ENCODE results near the gene TSPYL6. TPM values are rescaled to one million over a fixed set of nuclear protein-coding genes. Genes with fewer than 3 reads are reported as not detected.

The TSPYL6 gene
- total RNA-seq, 4 donors from 2014 or later, result 0.32 TPM; not detected in 3

- DNase-seq (ENCODE audit: low spot score), result no peak
- ATAC-seq (ENCODE audit: low FRiP score), result no peak
- TF ChIP-seq, protein P1, sequence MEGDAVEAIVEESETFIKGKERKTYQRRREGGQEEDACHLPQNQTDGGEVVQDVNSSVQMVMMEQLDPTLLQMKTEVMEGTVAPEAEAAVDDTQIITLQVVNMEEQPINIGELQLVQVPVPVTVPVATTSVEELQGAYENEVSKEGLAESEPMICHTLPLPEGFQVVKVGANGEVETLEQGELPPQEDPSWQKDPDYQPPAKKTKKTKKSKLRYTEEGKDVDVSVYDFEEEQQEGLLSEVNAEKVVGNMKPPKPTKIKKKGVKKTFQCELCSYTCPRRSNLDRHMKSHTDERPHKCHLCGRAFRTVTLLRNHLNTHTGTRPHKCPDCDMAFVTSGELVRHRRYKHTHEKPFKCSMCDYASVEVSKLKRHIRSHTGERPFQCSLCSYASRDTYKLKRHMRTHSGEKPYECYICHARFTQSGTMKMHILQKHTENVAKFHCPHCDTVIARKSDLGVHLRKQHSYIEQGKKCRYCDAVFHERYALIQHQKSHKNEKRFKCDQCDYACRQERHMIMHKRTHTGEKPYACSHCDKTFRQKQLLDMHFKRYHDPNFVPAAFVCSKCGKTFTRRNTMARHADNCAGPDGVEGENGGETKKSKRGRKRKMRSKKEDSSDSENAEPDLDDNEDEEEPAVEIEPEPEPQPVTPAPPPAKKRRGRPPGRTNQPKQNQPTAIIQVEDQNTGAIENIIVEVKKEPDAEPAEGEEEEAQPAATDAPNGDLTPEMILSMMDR (IDR thresholded peaks at IDR 0.05), result no peak
Measured at GRCh38 chr2:54239427-54239826, 16.6 kb downstream of the TSPYL6 start.

GRCh38 chr2:54237428-54237827 lies 18.6 kb downstream of the TSPYL6 start:
- ATAC-seq (ENCODE audit: low FRiP score) (no peak), DNase-seq (ENCODE audit: low spot score) (no peak)
- TF ChIP-seq, protein P1 (IDR thresholded peaks at IDR 0.05), result no peak

GRCh38 chr2:54233832-54234649 lies 22.0 kb downstream of the TSPYL6 start:
- TF ChIP-seq, protein P1 (IDR thresholded peaks at IDR 0.05), result no peak

GRCh38 chr2:54228945-54229344 lies 27.1 kb downstream of the TSPYL6 start:
- ATAC-seq (ENCODE audit: low FRiP score) (peak; percentile 51), DNase-seq (ENCODE audit: low spot score) (peak; percentile 35)
- TF ChIP-seq, protein P1 (IDR thresholded peaks at IDR 0.05), result no peak

More at GRCh38 chr2:54233832-54234649, 22.0 kb downstream of the TSPYL6 start:
- DNase-seq (ENCODE audit: low spot score) (no peak), ATAC-seq (ENCODE audit: low FRiP score) (no peak)

DNA sequence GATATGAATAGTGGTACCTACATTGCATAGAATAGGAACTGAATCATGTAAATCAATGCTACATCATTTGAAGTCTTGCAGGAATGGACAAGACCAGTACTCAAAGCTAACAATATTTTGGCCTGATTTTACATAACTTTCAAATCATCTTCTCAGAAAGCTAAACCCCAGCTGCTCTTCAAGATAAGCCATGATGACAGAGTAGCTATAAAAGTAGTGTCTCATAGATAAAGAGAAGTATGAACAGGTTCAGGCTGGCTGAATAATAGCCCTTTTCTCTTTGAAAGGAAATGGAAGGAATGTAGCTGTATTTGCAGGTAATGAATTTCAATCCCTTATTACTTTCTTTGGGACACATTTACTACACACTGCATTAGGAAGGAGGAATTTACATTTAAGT lies 28.2 kb downstream of the TSPYL6 start:
- ATAC-seq (ENCODE audit: low FRiP score), result no peak
- DNase-seq (ENCODE audit: low spot score), result no peak
- TF ChIP-seq, protein P1 (IDR thresholded peaks at IDR 0.05), result no peak

GRCh38 chr2:54226260-54226659 lies 29.8 kb downstream of the TSPYL6 start:
- DNase-seq (ENCODE audit: low spot score) (no peak), ATAC-seq (ENCODE audit: low FRiP score) (no peak)
- TF ChIP-seq, protein P1 (IDR thresholded peaks at IDR 0.05), result no peak

GRCh38 chr2:54224997-54225396 lies 31.0 kb downstream of the TSPYL6 start:
- DNase-seq (ENCODE audit: low spot score) (no peak), ATAC-seq (ENCODE audit: low FRiP score) (no peak)
- TF ChIP-seq, protein P1 (IDR thresholded peaks at IDR 0.05), result no peak

Measured in omental fat pad (tissue), 4 donors.